ENCODE results near the gene TF.
A peak's percentile ranks its signal among the peaks of the same experiment; 100 is the strongest.
"Not testable (repeated sequence)": the region's sequence is repeated elsewhere in the genome, so short reads cannot be mapped to it uniquely, and the experiment has no call there.

The TF gene

DNA sequence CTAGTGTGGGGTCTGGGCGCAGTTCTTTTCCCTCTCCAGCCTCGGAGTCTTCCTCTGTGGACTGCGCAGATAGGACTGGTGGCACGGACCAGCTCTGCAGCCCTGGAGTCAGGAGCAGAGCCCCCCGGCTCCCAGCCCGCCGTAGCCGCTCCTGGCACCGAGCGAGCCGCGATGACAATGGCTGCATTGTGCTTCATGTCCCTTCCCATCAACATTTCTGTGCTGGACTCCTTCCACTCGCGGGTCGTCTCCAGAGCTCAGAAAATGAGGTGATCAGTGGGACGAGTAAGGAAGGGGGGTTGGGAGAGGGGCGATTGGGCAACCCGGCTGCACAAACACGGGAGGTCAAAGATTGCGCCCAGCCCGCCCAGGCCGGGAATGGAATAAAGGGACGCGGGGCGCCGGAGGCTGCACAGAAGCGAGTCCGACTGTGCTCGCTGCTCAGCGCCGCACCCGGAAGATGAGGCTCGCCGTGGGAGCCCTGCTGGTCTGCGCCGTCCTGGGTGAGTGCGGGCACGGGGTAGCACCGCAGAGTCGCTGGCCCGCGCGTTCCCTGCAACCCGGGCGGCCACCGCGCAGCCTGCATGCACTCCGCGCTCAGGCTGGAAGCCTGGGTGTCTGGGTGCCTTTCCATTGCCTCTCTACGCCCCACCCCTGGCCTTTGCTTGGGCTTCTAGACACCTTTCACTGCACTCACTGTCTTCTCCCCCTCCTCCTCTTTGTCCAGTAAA lies at the start of gene TF:
Gene TF, plus strand, starts transcription at position 413 of the 731 bp plus-strand sequence. Its CDS starts 48 bp downstream, at position 461.
- peak; percentile 22 for DNase-seq

- no peak for DNase-seq
Observed at GRCh38 chr3:133697960-133698359, 48.2 kb upstream of the TF start.

GRCh38 chr3:133699467-133699866 lies 46.7 kb upstream of the TF start:
- DNase-seq: no peak

DNA sequence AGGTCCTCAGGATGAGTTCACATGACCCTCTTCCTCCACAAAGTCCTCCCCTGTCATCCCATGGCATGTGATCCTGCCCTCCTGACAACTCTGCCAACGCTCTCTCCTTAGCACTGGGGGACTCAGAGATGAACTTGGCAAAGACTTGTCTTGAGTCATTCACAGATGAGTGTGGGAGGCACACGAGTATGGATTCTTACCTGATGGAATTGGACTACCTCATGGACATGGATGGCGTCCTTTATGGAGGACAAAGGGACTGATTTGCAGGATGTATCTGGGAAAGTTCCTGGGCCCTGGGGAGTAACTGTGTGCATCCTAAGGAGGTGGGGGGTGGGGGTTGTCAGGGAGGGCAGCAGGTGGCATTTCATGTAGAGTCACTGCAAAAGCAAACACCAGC lies 46.3 kb upstream of the TF start:
- DNase-seq: no peak

DNA sequence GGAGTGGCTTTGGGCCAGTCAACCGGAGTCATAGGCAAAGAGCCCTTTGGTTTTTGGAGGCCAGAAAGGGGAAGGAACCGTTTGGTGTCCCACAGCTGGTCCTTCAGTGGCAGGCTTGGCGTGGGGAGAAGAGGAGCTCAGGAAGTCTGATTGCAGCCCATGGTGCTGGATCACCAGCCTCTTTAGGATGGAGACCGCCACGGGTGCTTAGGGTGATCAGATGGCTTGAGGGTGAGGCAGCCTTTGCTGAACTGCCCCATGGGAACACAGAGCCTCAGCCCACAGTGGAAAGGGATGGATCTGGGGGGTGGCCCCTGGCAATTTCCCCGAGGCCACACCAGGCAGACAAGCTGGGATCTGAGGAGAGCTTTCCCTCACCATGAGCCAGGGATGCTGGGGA lies 45.8 kb upstream of the TF start:
- no peak for DNase-seq

DNA sequence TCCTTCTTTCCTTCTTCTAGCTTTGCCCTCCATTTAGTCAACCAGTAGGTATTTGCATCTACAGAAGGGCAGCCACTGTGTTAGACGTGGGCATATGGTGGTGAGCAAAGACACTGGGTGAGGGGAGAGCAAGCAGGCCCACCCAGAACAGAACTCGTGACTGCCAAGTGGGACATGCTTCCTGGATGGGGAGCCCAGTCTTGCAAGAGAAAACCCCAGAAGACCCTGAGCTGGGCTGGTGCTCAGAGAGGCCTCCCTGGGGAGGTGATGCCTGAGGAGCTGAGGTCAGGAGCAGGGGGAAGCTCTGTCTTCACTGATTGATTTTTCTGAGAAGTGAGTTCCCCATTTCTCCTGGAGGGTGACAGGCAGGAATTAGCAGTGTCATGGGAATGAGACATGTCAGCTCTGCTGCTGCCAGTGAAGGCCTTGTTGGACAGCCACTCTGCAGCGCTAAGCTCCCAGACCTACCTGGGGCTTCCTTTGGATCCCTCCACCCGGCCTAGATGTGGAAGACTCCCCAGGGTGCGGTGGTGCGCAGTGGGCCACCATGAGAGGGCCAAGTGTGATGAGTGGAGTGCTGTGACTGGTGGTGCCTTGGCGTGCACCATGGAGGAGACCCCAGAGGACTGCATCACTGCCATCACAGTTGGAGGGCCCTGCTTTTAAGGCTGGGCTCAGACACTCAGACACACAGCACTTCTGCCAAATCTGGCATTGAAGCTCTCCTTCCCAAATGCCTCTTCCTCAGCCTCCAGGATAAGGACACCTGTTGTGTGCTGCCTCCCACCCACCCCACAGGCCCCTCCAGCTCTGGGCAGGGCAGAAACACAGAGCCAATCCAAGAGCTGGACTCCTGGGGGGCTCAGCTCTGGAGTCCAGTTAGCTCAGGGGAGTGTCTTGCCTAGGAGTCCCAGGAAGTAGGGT lies 44.5 kb upstream of the TF start:
- DNase-seq: no peak

DNA sequence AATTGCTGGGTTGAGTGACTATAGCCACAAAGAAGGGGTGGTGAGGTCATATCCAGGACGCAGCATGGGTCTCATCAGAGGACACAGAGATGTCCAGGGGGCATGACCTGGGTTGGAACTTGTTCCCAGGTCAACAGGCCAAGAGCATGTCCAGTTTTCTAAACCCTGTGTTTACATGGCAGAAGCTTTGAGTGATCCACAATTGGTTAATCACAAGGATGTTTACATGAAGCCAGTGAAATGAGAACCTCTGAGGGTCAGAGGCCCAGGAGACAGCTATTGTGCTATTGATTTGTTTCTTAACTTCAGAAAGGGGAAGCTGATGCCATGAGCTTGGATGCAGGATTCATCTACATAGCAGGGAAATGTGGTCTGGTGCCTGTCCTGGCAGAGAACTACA lies 42.3 kb upstream of the TF start:
- no peak for DNase-seq

- DNase-seq: no peak
Observed at GRCh38 chr3:133706033-133706432, 40.2 kb upstream of the TF start.

GRCh38 chr3:133709139-133709750 lies 36.9 kb upstream of the TF start:
- no peak for DNase-seq

DNA sequence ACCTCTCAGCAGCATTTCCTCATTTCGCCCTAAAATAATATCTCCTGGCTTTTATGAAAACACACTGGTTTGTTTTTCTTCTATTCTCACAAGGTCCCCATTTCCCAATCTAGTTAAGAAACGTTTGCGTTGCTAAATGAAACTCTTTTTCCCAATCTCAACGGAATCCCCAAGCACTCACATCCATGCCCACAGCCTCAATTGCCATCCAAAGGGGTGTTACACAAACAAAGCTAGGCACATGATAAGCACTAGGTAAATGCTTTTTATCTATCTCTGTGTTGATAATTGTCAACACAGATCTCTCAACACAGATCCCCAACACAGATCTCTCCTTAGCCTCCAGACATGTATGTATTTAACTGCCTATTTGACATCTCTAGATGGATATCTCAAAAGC lies 35.2 kb upstream of the TF start:
- no peak for DNase-seq

GRCh38 chr3:133712017-133712416 lies 34.2 kb upstream of the TF start:
- DNase-seq: no peak

DNA sequence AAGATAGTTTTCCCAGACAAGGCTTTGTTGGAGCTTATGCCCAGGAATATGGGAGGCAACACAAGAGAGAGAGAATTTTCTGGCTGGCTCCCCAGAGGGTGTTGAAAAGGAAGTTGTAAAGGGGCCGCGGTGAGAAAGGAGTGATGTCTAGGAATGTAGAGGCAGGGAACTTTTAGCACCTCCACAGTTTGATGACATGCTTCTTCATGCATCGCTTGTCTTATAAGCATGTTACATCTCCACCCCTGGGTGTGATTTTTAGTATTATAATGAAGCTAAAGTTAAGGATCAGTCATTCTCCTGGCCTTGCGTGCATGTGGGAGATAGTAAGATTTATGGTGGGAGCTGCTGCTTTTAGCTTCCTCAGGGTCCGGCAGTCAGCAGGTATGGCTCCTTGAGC lies 32.8 kb upstream of the TF start:
- DNase-seq: no peak

DNA sequence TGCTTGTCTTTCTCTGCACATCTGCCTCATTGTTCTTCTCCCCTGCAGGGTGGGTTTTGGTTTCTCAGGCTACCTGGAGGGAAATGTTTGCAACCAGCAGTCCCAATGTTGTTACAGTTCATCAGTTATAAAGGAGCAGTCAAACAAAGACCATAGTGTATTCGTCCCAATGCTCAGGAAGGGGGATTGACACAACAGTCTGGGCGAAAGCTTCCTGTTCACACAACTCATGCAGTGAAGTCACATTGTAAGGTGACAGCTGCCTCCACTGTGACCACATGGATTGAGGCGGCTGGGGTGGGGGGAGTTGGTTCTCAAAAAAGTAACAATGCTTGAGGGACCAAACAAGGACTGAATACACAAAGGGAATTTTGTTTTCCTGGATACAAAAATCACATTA lies 28.8 kb upstream of the TF start:
- no peak for DNase-seq

DNA sequence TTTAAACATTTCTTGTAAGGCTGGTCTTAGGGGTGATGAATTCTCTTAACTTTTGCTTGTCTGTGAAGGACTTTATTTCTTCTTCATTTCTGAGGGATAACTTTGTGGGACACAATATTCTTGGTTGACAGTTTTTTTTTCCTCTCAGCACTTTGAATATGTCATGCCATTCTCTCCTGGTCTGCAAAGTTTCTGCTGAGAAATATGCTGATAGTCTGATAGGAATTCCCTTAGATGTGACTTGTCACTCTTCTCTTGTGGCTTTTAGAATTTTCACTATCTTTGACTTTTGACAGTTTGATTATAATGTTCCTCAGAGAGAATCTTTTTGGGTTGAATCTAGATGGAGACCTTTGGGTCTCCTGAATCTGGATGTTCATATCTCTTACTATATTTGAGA lies 23.3 kb upstream of the TF start:
- no peak for DNase-seq

GRCh38 chr3:133730993-133731392 lies 15.2 kb upstream of the TF start:
- no peak for DNase-seq

GRCh38 chr3:133732231-133732630 lies 14.0 kb upstream of the TF start:
- DNase-seq: not testable (repeated sequence)

DNA sequence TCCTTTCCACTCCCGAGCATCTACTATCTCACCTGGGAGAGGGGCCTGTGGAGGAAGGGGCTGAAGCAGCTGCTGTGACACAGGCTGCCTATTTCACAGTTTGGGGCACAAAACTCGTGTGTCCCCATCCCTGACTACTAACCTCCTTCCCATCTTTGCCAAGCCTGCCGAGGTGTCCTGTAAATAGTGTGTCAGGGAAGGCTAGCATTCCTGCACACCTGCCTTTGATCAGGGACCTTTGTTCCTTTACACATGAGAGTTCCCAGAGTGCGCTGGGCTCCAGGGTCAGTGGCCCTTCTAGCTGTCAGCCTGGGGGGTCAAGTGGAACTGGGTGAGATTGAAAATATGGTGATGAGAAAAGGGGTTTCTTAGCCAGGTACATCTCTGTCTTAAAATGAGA lies 13.0 kb upstream of the TF start:
- DNase-seq: no peak

- peak; percentile 39 for DNase-seq
Observed at GRCh38 chr3:133734305-133734704, 11.9 kb upstream of the TF start.

GRCh38 chr3:133742351-133743091 lies 3.7 kb upstream of the TF start:
- no peak for DNase-seq

GRCh38 chr3:133744241-133744640 lies 2.0 kb upstream of the TF start:
- DNase-seq: no peak

DNA sequence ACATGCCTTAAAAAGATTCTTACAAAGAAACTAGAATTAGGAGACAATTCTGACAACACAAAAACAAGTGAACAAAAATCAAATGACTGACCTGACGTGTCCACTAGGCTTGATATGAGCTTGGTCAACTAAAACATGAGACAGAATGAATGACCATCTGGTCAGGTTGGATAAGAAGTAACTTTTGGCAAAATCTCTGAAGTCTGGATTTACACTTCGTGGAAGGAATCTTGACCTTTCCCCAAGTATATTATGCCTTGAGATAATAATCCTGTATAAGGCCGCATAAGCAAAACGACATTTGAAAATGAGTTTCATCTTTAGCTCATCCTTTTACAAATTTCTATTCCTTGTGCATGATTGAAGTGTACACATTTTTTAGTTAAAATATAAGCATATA lies 1.1 kb upstream of the TF start:
- no peak for DNase-seq

DNA sequence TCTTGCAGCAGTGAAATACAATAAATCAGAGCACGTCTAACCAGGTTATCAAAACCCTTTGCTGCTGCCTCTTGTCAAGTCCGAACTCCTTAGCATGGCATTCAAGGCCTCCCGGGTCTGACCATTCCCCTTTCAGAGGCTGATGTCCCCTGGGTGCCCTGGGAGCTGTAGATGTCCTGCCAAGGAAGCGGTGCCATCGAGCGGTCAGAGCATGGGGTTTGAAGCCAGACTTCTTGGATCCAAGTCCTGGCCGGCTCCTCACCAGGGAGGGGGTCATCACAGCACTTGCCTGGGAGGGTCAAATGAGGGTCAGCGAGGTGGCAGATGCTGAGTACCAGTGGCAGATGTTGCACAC lies 496 bp downstream of the TF start:
- no peak for DNase-seq

DNA sequence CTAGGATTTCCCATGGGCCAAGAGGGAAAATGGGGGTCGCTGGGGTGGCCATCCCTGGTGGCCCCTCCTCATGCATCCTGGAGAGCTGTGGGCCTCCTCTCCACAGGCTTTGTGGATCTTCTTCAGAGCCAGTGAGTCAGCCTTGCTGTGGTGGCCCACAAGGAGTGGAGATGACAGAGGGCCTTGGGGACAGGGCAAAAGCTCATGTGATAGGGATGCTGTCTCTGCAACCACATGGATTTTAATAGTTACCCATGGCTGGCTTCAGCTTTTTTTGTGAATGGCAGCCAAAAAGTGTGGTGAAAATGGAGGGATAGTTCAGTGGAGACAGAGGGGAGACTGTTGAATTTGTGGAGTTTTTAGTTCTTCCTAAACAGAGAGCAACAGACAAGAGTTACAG lies 1.2 kb downstream of the TF start:
- no peak for DNase-seq
